ENCODE results near the gene PLXDC2. TPM values are rescaled to one million over a fixed set of nuclear protein-coding genes. Genes with fewer than 3 reads are reported as not detected.

The PLXDC2 gene
- total and polyA plus RNA-seq, 2 donors (not counting 1 experiment from before 2014, with no cell fraction given), result 0.07 TPM

- Histone ChIP-seq H3K36me3 (replicated peaks in 1 of 2; ENCODE audit: control extremely low read depth in 1 of 2, control insufficient read depth in 1 of 2, extremely low read depth in 1 of 2, insufficient read depth in 2 of 2, low read length in 1 of 2) (no peaks in the 10 kb centered on the region), H3K4me2 (replicated peaks; ENCODE audit: low read depth, low read length, poor library complexity, severe bottlenecking) (no peak overlapping the region), H3K79me2 (ENCODE audit: control insufficient read depth, insufficient read depth, low read length) (no peaks in the 10 kb centered on the region), H3K9me3 (ENCODE audit: control extremely low read depth in 1 of 3, control insufficient read depth in 2 of 3, insufficient read depth in 1 of 3, low read length in 2 of 3) (no peaks in the 10 kb centered on the region), H3K4me1 (ENCODE audit: control insufficient read depth in 2 of 2, insufficient read depth in 2 of 2, low read length in 2 of 2) (no peaks in the 10 kb centered on the region), H3K27ac (ENCODE audit: low read length in 2 of 2) (no peak overlapping the region), H3K27me3 (replicated peaks in 1 of 4; ENCODE audit: control extremely low read depth in 1 of 4, control insufficient read depth in 3 of 4, insufficient read depth in 4 of 4, low read length in 3 of 4) (no peaks in the 10 kb centered on the region), H4K20me1 (ENCODE audit: control insufficient read depth, insufficient read depth, low read length, poor library complexity, severe bottlenecking) (no peaks in the 10 kb centered on the region), H3K4me3 (ENCODE audit: control extremely low read depth in 1 of 5, extremely low read depth in 1 of 5, insufficient read depth in 1 of 5, low read depth in 2 of 5, low read length in 4 of 5) (no peak overlapping the region), H3K9ac (ENCODE audit: low read length) (no peak overlapping the region), H2AFZ (ENCODE audit: insufficient read depth, low read depth, low read length, poor library complexity, severe bottlenecking) (no peak overlapping the region)
- ChIA-PET CTCF (no interaction called here), POLR2A (no interaction called here)
- no peak for ATAC-seq (ENCODE audit: low read depth)
- H3K4me3 Mint-ChIP-seq, result no peak overlapping the region
- intact Hi-C loops (cut with micrococcal nuclease), result no loop called here
- H3K27ac Mint-ChIP-seq, result no peak overlapping the region
- no peak for DNase-seq
- no peak for TF ChIP-seq EZH2 (IDR thresholded peaks at IDR 0.05; ENCODE audit: borderline replicate concordance, insufficient read depth, low read depth, low read length, poor library complexity, severe bottlenecking)
- no peak for TF ChIP-seq CTCF (IDR thresholded peaks at IDR 0.05)
- peaks cover 5% of the 10 kb centered on the region for H3K9me3 Mint-ChIP-seq (ENCODE audit: insufficient read depth)
- WGBS (ENCODE audit: insufficient coverage), result 90% methylated on average over 3 of the region's 6 CpGs
- no peaks in the 10 kb centered on the region for H3K27me3 Mint-ChIP-seq
- H3K4me1 Mint-ChIP-seq, result no peaks in the 10 kb centered on the region
Measured at GRCh38 chr10:20289070-20289828, 473.0 kb downstream of the PLXDC2 start.

- ATAC-seq (ENCODE audit: low read depth) (no peak), DNase-seq (no peak)
- Histone ChIP-seq H3K4me2 (replicated peaks; ENCODE audit: low read depth, low read length, poor library complexity, severe bottlenecking) (no peak overlapping the region), H4K20me1 (ENCODE audit: control insufficient read depth, insufficient read depth, low read length, poor library complexity, severe bottlenecking) (no peaks in the 10 kb centered on the region), H3K27ac (ENCODE audit: low read length in 2 of 2) (no peak overlapping the region), H3K9ac (ENCODE audit: low read length) (no peak overlapping the region), H3K4me3 (ENCODE audit: control extremely low read depth in 1 of 5, extremely low read depth in 1 of 5, insufficient read depth in 1 of 5, low read depth in 2 of 5, low read length in 4 of 5) (no peak overlapping the region), H3K36me3 (replicated peaks in 1 of 2; ENCODE audit: control extremely low read depth in 1 of 2, control insufficient read depth in 1 of 2, extremely low read depth in 1 of 2, insufficient read depth in 2 of 2, low read length in 1 of 2) (no peaks in the 10 kb centered on the region), H3K27me3 (replicated peaks in 1 of 4; ENCODE audit: control extremely low read depth in 1 of 4, control insufficient read depth in 3 of 4, insufficient read depth in 4 of 4, low read length in 3 of 4) (no peaks in the 10 kb centered on the region), H3K4me1 (ENCODE audit: control insufficient read depth in 2 of 2, insufficient read depth in 2 of 2, low read length in 2 of 2) (no peaks in the 10 kb centered on the region), H2AFZ (ENCODE audit: insufficient read depth, low read depth, low read length, poor library complexity, severe bottlenecking) (no peak overlapping the region), H3K79me2 (ENCODE audit: control insufficient read depth, insufficient read depth, low read length) (no peaks in the 10 kb centered on the region), H3K9me3 (ENCODE audit: control extremely low read depth in 1 of 3, control insufficient read depth in 2 of 3, insufficient read depth in 1 of 3, low read length in 2 of 3) (peaks cover 0 to 6% (median 4%) of the 10 kb centered on the region in 3 donors)
- TF ChIP-seq EZH2 (IDR thresholded peaks at IDR 0.05; ENCODE audit: borderline replicate concordance, insufficient read depth, low read depth, low read length, poor library complexity, severe bottlenecking), result no peak
- ChIA-PET POLR2A (no interaction called here), CTCF (no interaction called here)
- intact Hi-C loops (cut with micrococcal nuclease), result no loop called here
- no CpG with 5 or more reads among the region's 2 CpGs for whole genome bisulfite sequencing (ENCODE audit: insufficient coverage)
- Mint-ChIP-seq H3K4me1 (no peaks in the 10 kb centered on the region), H3K4me3 (no peak overlapping the region), H3K9me3 (ENCODE audit: insufficient read depth) (peaks cover 7% of the 10 kb centered on the region), H3K27me3 (no peaks in the 10 kb centered on the region), H3K27ac (no peak overlapping the region)
Measured at GRCh38 chr10:20298417-20298816, 482.2 kb downstream of the PLXDC2 start.

Measured in B cell (primary cell).